ENCODE measurements around the gene CST3. TPM values are rescaled to one million over a fixed set of nuclear protein-coding genes. Genes with fewer than 3 reads are reported as not detected.

Gene CST3
- total and polyA plus RNA-seq, 2 of the 8 experiments (the other 6 are each of a cell fraction or from before 2014, with no cell fraction given), result 53.2 to 184 TPM

DNA sequence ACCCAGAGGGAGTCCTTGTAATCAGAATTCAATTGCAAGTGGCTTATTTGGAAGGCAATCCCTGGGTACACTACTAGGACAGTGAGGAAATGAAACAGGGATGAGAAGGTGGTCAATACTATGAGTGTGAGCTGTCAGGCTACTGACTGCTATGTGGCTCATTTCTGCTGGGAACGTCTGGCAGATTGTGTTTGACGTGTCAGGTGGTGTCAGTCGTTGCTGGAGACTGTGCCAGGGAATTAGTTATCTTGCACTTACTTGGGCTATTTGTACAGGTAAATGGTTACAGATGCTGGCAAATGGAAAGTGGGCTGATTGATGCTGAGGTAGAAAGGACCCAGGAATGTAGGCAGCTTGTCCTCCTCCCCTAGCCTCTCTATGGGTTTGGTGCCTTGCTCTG, 33.7 kb upstream of the CST3 start (continued):
- TF ChIP-seq RBBP5 (IDR thresholded peaks at IDR 0.05; ENCODE audit: borderline replicate concordance, low read depth, low read length), result no peak

Measured in H1 (cell line).